ENCODE data around the gene NPAS4. TPM values are rescaled to one million over a fixed set of nuclear protein-coding genes. Genes with fewer than 3 reads are reported as not detected.

NPAS4 gene
- total and polyA plus RNA-seq, 8 donors, result 0.08 to 0.63 (median 0.14) TPM; not detected in 5

DNA sequence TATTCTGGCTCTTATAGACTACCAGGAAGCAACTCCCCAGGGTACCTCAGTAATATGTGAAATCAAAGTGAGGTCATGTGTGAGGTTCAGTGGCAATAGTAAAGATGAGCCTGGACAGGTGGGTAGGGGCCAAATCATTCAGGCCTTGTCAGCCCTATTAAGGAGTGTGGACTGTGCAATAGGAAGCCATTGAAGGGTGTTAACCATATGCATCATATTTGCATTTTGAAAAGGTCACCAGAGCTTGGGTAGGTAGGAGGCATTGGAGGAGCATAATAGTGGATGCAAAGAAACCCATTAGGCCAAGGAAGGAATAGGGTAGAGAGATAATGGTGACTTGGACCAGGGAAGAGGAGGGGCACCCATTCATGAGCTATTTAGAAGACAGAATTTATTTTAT, 26.2 kb downstream of the NPAS4 start:
- H3K27ac ChIP-seq, result no peak overlapping the region
- H3K9me3 ChIP-seq, result no peaks in the 10 kb centered on the region
- no peaks in the 10 kb centered on the region for H3K27me3 ChIP-seq
- intact Hi-C loops (cut with DNase I), result no loop called here
- DNase-seq, result no peak
- no peaks in the 10 kb centered on the region for H3K4me1 ChIP-seq
- no peak overlapping the region for H3K4me3 ChIP-seq
- H3K36me3 ChIP-seq, result no peaks in the 10 kb centered on the region
- FAIRE-seq, result no peak
- TF ChIP-seq, protein P1, sequence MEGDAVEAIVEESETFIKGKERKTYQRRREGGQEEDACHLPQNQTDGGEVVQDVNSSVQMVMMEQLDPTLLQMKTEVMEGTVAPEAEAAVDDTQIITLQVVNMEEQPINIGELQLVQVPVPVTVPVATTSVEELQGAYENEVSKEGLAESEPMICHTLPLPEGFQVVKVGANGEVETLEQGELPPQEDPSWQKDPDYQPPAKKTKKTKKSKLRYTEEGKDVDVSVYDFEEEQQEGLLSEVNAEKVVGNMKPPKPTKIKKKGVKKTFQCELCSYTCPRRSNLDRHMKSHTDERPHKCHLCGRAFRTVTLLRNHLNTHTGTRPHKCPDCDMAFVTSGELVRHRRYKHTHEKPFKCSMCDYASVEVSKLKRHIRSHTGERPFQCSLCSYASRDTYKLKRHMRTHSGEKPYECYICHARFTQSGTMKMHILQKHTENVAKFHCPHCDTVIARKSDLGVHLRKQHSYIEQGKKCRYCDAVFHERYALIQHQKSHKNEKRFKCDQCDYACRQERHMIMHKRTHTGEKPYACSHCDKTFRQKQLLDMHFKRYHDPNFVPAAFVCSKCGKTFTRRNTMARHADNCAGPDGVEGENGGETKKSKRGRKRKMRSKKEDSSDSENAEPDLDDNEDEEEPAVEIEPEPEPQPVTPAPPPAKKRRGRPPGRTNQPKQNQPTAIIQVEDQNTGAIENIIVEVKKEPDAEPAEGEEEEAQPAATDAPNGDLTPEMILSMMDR (IDR thresholded peaks at IDR 0.05), result no peak
- ATAC-seq, result no peak

DNA sequence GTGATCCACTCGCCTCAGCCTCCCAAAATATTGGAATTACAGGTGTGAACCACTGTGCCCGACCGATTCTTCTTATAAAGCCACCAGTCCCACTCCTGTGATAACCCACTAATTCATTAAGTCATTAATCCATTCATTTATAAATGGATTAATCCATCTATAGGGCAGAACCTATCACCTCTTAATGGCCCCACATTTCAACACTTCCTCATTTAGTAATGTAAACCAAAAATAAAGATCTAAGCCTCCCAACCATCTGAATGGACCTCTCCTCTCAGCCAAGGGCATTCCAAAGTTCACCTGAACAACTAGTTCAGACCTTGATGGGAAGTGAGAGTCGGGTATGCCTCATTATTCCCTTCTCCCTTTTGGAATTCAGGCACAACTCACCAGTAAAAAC, 27.7 kb downstream of the NPAS4 start:
- TF ChIP-seq, protein P1 (IDR thresholded peaks at IDR 0.05), result no peak
- intact Hi-C loops (cut with DNase I), result no loop called here
- ATAC-seq, result no peak
- Histone ChIP-seq H3K36me3 (no peaks in the 10 kb centered on the region), H3K4me3 (no peak overlapping the region), H3K9me3 (no peaks in the 10 kb centered on the region), H3K27me3 (no peaks in the 10 kb centered on the region), H3K27ac (no peak overlapping the region), H3K4me1 (no peaks in the 10 kb centered on the region)
- DNase-seq, result no peak
- no peak for FAIRE-seq
- WGBS, 2 donors, result 53 to 63% methylated on average over 4 of the region's 4 CpGs

DNA sequence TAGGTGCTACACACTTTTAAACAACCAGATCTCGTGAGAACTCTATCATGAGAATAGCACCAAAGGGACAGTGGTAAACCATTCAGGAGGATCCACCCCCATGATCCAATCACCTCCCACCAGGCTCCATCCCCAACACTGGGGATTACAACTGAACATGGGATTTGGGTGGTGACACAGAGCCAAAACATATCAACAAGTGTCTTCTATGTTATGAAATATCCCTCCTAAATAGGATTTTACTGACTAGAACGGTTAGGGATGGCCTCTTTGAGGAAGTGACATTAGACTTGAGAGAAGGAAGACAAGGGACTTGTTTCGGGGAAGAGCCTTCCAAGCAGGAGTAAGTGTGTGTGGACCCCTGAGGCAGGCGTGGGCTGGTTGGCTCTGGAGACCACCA, 29.7 kb downstream of the NPAS4 start:
- DNase-seq (no peak), ATAC-seq (no peak), FAIRE-seq (no peak)
- Histone ChIP-seq H3K4me1 (no peaks in the 10 kb centered on the region), H3K27me3 (no peaks in the 10 kb centered on the region), H3K9me3 (no peaks in the 10 kb centered on the region), H3K27ac (no peak overlapping the region), H3K4me3 (no peak overlapping the region), H3K36me3 (no peaks in the 10 kb centered on the region)
- WGBS, 2 donors, result 44 to 56% methylated on average over 4 of the region's 4 CpGs
- TF ChIP-seq, protein P1 (IDR thresholded peaks at IDR 0.05), result no peak
- intact Hi-C loops (cut with DNase I), result no loop called here

DNA sequence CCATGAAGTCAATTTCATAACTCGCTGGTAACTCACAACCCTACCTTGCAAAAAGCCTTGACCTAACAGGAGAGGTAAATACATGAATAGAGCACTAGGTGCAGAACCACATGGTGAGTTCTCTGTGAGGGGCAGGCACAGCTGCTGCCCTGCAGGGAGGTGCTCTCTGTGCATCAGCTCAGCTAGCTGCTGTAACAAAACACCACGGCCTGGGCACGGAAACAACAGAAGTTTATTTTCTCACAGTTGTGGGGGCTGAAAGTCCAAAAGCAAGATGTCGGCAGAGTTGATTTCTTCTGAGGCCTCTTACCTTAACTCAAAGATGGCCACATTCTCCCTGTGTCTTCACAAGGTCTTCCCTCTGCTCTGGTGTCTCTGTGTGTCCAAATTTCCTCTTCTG, 30.8 kb downstream of the NPAS4 start:
- TF ChIP-seq, protein P1 (IDR thresholded peaks at IDR 0.05), result no peak
- FAIRE-seq (no peak), ATAC-seq (no peak), DNase-seq (no peak)
- no peaks in the 10 kb centered on the region for H3K9me3 ChIP-seq
- H3K27ac ChIP-seq, result no peak overlapping the region
- no peak overlapping the region for H3K4me3 ChIP-seq
- 62 to 63% methylated on average over 4 of the region's 4 CpGs for WGBS, 2 donors
- H3K27me3 ChIP-seq, result no peaks in the 10 kb centered on the region
- H3K4me1 ChIP-seq, result no peaks in the 10 kb centered on the region
- H3K36me3 ChIP-seq, result no peaks in the 10 kb centered on the region
- intact Hi-C loops (cut with DNase I), result no loop called here

DNA sequence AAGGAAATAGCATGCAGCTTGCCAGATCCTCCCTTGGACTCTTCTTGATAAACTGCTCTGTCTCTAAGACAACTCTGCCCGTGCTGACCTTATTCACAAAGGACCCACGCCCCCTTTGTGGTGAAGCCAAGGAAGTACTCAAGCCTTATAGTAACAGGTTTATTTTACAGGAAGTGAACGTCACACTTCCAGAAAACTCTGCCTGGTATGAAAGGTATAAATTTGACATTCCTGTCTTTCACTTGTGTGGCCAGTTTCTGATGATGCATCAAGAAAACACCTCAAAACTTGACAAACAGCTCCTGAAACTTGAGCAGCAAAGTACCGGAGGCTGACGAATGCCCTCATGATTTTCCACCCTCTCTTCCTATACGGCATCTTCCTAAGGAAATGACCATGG, 33.4 kb downstream of the NPAS4 start:
- FAIRE-seq (no peak), DNase-seq (no peak), ATAC-seq (no peak)
- WGBS, 2 donors, result 29 to 33% methylated on average over 6 of the region's 6 CpGs
- Histone ChIP-seq H3K9me3 (no peaks in the 10 kb centered on the region), H3K4me1 (no peaks in the 10 kb centered on the region), H3K27me3 (no peaks in the 10 kb centered on the region), H3K36me3 (no peaks in the 10 kb centered on the region), H3K27ac (no peak overlapping the region), H3K4me3 (no peak overlapping the region)
- TF ChIP-seq, protein P1 (IDR thresholded peaks at IDR 0.05), result no peak
- intact Hi-C loops (cut with DNase I), result no loop called here

Measured in pancreas (tissue), 10 donors.